CD4-positive, alpha-beta T cell treated with Interleukin-6 for 4 hours (primary cell): ENCODE results near the gene FAM171A1.

ENCODE experiments used
- DNase-seq: peaks from one replicate; pipeline ENCODE4 v3.0.0-alpha.2; 2020; ENCODE audit warnings: mixed read lengths

The FAM171A1 gene

DNA sequence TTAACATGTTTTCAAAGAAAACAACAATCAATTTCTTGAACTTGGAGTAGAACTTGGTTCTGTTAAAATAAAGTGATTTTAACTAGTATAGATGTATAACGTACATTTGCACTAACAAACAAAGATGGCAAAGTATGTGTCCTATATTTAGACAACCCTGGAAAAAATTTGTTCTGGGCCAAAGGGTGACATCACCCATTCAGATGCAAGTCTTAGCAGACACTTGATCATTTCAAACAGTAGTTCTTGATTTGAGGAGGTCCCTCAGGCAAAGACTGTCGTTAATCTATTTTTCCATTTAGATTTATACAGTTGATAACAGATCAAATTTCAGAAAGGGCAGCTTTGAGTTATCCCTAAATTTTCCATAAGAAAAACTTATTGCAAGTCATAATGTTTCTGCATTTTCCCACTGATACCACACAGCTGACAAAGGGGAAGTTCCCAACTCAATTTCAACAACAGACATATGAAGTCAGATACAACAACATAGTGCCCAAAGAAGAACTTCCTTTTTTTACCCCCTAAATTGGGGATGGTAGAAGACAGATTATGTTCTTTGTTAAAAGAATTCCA, 207.7 kb downstream of the FAM171A1 start:
- no peak for DNase-seq
